Stimulated activated CD4-positive, alpha-beta T cell treated with anti-CD3 and anti-CD28 coated beads, Interleukin-1b, Interleukin-23, amount 100 ng/mL, for 24 hours (primary cell): ENCODE data around the gene ENTPD8.
"Not testable (repeated sequence)": the region's sequence is repeated elsewhere in the genome, so short reads cannot be mapped to it uniquely, and the experiment has no call there.

Experiments used
- DNase-seq, 4 experiments: peaks; one replicate each; pipeline ENCODE4 v3.0.0-alpha.2; 2020; ENCODE audit warnings: low read depth in 4 of 4, low spot score in 1 of 4

The ENTPD8 gene

GRCh38 chr9:137458194-137459151 is 17.3 kb upstream of the ENTPD8 start:
- DNase-seq = no peak

- no peak for DNase-seq
Measured at GRCh38 chr9:137457406-137458193, 16.4 kb upstream of the ENTPD8 start.

GRCh38 chr9:137456864-137457405 is 15.8 kb upstream of the ENTPD8 start:
- DNase-seq = no peak

GRCh38 chr9:137456061-137456863 is 15.1 kb upstream of the ENTPD8 start:
- no peak for DNase-seq

- no peak for DNase-seq
Measured at GRCh38 chr9:137455359-137455991, 14.3 kb upstream of the ENTPD8 start.

- no peak for DNase-seq
Measured at GRCh38 chr9:137454597-137455358, 13.6 kb upstream of the ENTPD8 start.

GRCh38 chr9:137454145-137454596 is 13.0 kb upstream of the ENTPD8 start:
- DNase-seq = peak in 1 of 4 experiments; percentile 32

- peak in 3 of 4 experiments; percentile 35 to 50 (median 39) for DNase-seq
Measured at GRCh38 chr9:137453643-137454081, 12.5 kb upstream of the ENTPD8 start.

GRCh38 chr9:137452761-137453642 is 11.8 kb upstream of the ENTPD8 start:
- no peak for DNase-seq

GRCh38 chr9:137452006-137452760 is 11.0 kb upstream of the ENTPD8 start:
- DNase-seq = no peak

- not testable (repeated sequence) for DNase-seq
Measured at GRCh38 chr9:137451264-137452005, 10.3 kb upstream of the ENTPD8 start.

GRCh38 chr9:137450539-137451222 is 9.5 kb upstream of the ENTPD8 start:
- not testable (repeated sequence) for DNase-seq

- no peak for DNase-seq
Measured at GRCh38 chr9:137449931-137450538, 8.9 kb upstream of the ENTPD8 start.

GRCh38 chr9:137449081-137449844 is 8.1 kb upstream of the ENTPD8 start:
- no peak for DNase-seq

- no peak for DNase-seq
Measured at GRCh38 chr9:137448602-137448962, 7.4 kb upstream of the ENTPD8 start.
